Stimulated activated CD8-positive, alpha-beta memory T cell treated with anti-CD3 and anti-CD28 coated beads, Interleukin-4, amount 100 ng/mL, for 24 hours (primary cell): ENCODE results near the gene VPS8.

Experiments
- DNase-seq: peaks from one replicate; pipeline ENCODE4 v3.0.0-alpha.2; 2020; ENCODE audit warnings: low read depth

VPS8 gene

GRCh38 chr3:185090811-185091210 is 278.8 kb downstream of the VPS8 start:
- DNase-seq: no peak

- no peak for DNase-seq
These were observed 281.1 kb downstream of the VPS8 start for GRCh38 chr3:185093116-185093515.

- DNase-seq: no peak
These were observed 282.7 kb downstream of the VPS8 start for GRCh38 chr3:185094697-185095096.
